DND-41 (cell line): ENCODE results near the gene UBE2L6.

Experiments used
- EZH2 ChIP-seq: IDR thresholded peaks from 3 replicates; pipeline ENCODE4 v1.6.1; 2012; ENCODE audit warnings: borderline replicate concordance, low read depth, mild to moderate bottlenecking, moderate library complexity, low read length, inconsistent platforms; ENCODE audit not compliant: severe bottlenecking
- TF ChIP-seq, protein P1 (sequence below): IDR thresholded peaks from 2 replicates; pipeline ENCODE4 v1.5.1; 2012; ENCODE audit warnings: borderline replicate concordance, low read length, moderate library complexity, mild to moderate bottlenecking; ENCODE audit not compliant: poor library complexity, severe bottlenecking; ENCODE audit errors: extremely low read depth

DNA sequence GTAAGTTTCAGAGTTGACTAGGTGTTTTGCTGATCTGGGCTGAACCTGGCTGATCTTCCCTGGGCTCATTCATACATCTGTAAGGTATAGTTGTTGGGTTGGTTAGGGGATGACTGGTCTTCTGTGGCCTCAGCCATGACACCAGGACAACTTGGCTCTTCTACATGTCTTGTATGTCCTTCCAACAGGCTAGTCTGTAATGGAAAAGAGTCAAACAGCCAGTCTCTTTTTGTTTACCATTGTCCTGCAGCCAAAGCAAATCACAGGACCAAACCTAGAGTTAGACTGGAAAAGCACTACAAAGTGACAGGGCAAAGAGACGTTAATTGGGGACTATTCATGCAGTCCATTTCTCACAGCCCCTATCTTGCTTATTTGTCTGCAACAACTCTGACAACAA, 47.8 kb upstream of the UBE2L6 start:
- TF ChIP-seq, protein P1, sequence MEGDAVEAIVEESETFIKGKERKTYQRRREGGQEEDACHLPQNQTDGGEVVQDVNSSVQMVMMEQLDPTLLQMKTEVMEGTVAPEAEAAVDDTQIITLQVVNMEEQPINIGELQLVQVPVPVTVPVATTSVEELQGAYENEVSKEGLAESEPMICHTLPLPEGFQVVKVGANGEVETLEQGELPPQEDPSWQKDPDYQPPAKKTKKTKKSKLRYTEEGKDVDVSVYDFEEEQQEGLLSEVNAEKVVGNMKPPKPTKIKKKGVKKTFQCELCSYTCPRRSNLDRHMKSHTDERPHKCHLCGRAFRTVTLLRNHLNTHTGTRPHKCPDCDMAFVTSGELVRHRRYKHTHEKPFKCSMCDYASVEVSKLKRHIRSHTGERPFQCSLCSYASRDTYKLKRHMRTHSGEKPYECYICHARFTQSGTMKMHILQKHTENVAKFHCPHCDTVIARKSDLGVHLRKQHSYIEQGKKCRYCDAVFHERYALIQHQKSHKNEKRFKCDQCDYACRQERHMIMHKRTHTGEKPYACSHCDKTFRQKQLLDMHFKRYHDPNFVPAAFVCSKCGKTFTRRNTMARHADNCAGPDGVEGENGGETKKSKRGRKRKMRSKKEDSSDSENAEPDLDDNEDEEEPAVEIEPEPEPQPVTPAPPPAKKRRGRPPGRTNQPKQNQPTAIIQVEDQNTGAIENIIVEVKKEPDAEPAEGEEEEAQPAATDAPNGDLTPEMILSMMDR, result no peak
- no peak for TF ChIP-seq EZH2
